ENCODE data around the gene RCL1. TPM values are rescaled to one million over a fixed set of nuclear protein-coding genes. Genes with fewer than 3 reads are reported as not detected.
A peak's percentile ranks its signal among the peaks of the same experiment; 100 is the strongest.

The RCL1 gene
- total and polyA plus RNA-seq, 2 of the 13 experiments (the other 11 are each of a cell fraction or from before 2014, with no cell fraction given) = 22.3 to 31.6 TPM

DNA sequence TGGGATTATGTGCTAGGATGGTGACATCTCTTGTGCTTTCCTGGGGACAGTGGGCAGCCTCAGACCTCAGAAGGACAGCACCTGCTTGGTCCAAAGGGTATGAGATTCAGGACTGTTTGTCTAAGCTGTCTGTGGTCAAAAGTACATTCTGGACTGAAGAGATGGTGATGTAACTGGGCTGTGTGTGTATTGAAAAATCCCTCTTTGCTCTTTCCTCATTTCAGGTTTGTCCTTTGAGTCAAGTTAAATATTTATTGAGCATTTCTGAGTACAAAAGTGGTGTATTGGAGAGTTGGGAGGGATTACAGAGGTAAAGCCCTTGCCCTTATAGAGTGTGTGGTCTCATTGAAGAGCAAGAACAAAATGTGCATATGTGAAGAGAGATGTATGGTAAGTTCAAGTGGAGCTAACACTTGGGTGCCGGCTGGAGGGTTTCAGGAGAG, 46.7 kb downstream of the RCL1 start (continued):
- TF ChIP-seq ATF6 (CRISPR knock-in tag; conservative IDR thresholded peaks at IDR 0.05) (no peak), NR2F6 (IDR thresholded peaks at IDR 0.05) (peak; percentile 78), NR2F6 (CRISPR knock-in tag; IDR thresholded peaks at IDR 0.05) (peak; percentile 90), GABPA (IDR thresholded peaks at IDR 0.05; ENCODE audit: low read depth, low read length) (no peak), GABPA (CRISPR knock-in tag; IDR thresholded peaks at IDR 0.05; ENCODE audit: low read depth) (peak; percentile 38; the same call in 1 of the 2 replicates), HNF4A (CRISPR knock-in tag; IDR thresholded peaks at IDR 0.05) (peak; percentile 99), ZNF142 (CRISPR knock-in tag; IDR thresholded peaks at IDR 0.05) (no peak), ZNF615 (CRISPR knock-in tag; IDR thresholded peaks at IDR 0.05; ENCODE audit: borderline replicate concordance) (no peak), ZNF850 (CRISPR knock-in tag; conservative IDR thresholded peaks at IDR 0.05) (no peak), MAFF (IDR thresholded peaks at IDR 0.05; ENCODE audit: low read depth, low read length) (no peak), EP300 (IDR thresholded peaks at IDR 0.05; ENCODE audit: low read depth in 2 of 2, low read length in 2 of 2) (peak; percentile 82 to 98), EP300 (CRISPR knock-in tag; IDR thresholded peaks at IDR 0.05; ENCODE audit: borderline replicate concordance) (peak; percentile 94), ZNF556 (CRISPR knock-in tag; IDR thresholded peaks at IDR 0.05; ENCODE audit: borderline replicate concordance) (peak; percentile 81; the same call in 1 of the 2 replicates), ELF4 (CRISPR knock-in tag; IDR thresholded peaks at IDR 0.05; ENCODE audit: borderline replicate concordance) (no peak), ZNF546 (CRISPR knock-in tag; conservative IDR thresholded peaks at IDR 0.05) (no peak), FOXJ3 (CRISPR knock-in tag; IDR thresholded peaks at IDR 0.05; ENCODE audit: borderline replicate concordance) (peak; percentile 91; the same call in 1 of the 2 replicates), MAX (IDR thresholded peaks at IDR 0.05) (peak; percentile 56; the same call in 1 of the 2 replicates), BHLHE40 (IDR thresholded peaks at IDR 0.05; ENCODE audit: low read length) (peak; percentile 48), ZMYM2 (CRISPR knock-in tag; IDR thresholded peaks at IDR 0.05) (no peak), ZNF768 (CRISPR knock-in tag; IDR thresholded peaks at IDR 0.05) (no peak), TOPORS (CRISPR knock-in tag; IDR thresholded peaks at IDR 0.05) (0 out of 2 replicates have a peak, but pooled peaks have one; percentile 32), SNAPC2 (CRISPR knock-in tag; IDR thresholded peaks at IDR 0.05) (no peak; the same call in 1 of the 2 replicates), ZNF557 (CRISPR knock-in tag; IDR thresholded peaks at IDR 0.05) (no peak)
- TF ChIP-seq, protein P1, sequence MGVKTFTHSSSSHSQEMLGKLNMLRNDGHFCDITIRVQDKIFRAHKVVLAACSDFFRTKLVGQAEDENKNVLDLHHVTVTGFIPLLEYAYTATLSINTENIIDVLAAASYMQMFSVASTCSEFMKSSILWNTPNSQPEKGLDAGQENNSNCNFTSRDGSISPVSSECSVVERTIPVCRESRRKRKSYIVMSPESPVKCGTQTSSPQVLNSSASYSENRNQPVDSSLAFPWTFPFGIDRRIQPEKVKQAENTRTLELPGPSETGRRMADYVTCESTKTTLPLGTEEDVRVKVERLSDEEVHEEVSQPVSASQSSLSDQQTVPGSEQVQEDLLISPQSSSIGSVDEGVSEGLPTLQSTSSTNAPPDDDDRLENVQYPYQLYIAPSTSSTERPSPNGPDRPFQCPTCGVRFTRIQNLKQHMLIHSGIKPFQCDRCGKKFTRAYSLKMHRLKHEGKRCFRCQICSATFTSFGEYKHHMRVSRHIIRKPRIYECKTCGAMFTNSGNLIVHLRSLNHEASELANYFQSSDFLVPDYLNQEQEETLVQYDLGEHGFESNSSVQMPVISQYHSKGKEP (CRISPR knock-in tag; IDR thresholded peaks at IDR 0.05) = no peak

Data from HepG2 (cell line).